Stimulated activated CD8-positive, alpha-beta memory T cell treated with anti-CD3 and anti-CD28 coated beads, Interleukin-2, amount 100 ng/mL, for 48 hours (primary cell): ENCODE data around the gene RIPOR1.
"Not testable (repeated sequence)": the region's sequence is repeated elsewhere in the genome, so short reads cannot be mapped to it uniquely, and the experiment has no call there.

ENCODE experiments used
- DNase-seq, 2 donors: peaks; one replicate each; pipeline ENCODE4 v3.0.0-alpha.2; 2020; ENCODE audit warnings: low read depth in 2 of 2

The RIPOR1 gene

DNA sequence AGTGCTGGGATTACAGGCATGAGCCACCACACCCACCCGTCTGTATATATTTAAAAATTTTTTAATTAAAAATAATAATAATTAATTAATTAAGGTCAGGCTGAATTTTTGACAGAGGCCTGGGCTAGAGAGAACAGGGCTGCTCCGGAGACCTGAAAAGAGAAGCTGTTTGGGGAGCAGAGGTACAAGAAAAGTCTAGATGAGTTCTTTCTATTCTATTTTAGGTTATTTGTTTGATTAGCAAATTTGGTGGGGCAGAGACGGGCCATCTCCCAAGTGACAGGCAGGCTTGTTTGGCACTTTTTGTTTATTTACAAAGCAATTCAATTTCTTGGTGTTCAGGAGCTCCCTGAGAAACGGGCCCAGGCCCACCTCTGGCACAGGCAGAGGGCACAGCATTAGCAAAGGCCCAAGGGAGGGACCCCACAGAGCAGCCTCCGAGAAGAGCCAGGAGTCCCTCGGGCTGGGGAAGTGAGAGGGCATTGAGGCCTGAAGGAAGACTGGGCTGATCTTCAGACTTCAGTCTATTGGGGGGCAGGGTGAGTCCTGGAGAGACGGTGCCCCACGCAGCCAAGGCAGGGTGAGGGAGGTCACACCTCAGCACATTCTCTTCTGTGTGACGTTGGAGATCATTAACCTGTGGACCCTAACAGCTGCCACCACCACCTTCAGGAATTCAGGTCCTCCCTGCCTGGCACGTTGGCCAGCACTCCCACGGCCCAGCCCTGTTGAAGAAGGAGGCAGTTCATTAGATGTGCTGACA lies 10.8 kb upstream of the RIPOR1 start:
- no peak for DNase-seq

- no peak for DNase-seq
Observed at GRCh38 chr16:67518676-67519075, 10.0 kb upstream of the RIPOR1 start.

DNA sequence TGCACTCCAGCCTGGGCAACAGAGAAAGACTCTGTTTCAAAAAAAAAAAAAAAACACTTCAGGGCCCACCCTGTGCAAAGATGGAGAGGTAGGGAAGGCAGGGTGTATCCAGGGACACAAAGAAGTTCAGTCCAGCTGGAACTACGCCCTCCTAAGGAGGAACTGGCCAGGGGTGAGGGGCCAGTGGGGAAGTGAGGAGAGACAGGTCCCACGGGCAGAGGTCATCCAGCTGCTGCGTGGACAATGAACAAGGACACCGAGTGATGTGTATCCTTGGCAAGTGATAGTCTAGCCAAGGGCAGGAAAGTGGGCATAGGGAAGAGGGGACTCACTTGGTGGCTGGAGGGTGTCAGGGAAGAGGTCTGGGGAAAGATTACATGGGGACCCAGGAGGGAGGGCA lies 9.4 kb upstream of the RIPOR1 start:
- no peak for DNase-seq

DNA sequence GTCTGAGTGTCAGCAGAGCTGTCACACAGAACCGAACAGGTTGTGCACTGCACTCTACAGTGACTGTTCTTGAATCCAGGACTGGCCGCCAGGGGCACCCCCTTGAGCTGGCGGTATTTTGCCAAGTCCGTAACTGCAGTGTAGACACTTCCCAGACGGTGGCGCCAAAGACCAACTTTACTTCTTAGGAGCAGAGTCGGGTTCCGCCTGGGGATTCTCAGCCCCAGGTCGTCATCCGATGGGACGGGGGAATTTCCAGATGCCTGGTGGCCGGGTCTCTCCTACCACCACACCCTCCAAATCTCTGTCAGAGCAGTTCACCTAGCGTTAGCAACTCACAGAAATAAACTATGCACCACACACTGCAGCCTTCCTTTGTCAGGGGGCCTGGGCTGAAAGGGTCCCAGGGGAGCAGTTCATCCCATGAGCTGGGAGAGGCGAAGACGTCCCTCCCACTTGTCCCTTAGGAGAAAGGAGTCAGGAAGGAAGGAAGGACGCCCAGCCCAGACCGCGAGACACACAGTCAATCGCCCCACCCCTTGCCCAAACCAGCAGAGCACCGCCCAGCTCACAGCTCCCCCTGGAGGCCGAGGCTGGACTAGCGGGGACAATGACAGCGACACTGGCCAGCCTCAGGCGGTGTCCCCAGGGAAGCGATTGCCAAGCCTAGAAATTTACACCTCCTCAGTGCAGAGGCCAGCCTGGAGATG lies 7.4 kb upstream of the RIPOR1 start:
- peak; percentile 92 to 98 for DNase-seq

DNA sequence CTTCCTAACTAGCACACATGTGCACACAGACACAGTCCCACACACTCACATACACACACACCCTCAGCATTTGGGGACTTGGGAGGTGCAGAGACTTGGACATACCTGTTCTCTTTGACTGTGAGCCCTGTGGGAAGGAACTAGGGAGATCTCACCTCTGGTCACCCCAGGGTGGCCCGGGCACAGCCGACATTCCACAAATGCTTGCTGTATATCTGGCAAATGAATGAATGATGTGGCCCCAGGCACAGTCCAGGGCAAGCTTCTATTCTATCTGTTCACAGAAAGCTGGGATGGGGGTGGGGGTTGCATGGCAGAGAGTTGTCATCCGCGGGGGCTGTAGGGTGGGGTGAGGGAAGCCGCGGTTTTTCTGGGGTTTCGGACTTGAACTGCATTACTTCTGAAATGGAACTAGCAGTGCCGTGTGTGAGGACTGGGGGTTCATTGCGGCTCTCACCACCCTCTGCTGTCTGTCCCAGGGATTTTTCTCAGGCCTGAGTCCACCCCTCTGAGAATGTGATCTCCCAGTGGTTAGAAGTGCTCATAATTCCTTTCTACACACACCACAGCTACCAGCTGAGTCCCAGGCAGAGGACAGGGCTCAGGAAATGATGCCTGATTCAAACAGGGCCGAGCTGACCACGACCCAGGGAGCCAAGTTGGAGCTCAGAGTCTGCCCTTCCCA lies 3.3 kb upstream of the RIPOR1 start:
- no peak for DNase-seq

DNA sequence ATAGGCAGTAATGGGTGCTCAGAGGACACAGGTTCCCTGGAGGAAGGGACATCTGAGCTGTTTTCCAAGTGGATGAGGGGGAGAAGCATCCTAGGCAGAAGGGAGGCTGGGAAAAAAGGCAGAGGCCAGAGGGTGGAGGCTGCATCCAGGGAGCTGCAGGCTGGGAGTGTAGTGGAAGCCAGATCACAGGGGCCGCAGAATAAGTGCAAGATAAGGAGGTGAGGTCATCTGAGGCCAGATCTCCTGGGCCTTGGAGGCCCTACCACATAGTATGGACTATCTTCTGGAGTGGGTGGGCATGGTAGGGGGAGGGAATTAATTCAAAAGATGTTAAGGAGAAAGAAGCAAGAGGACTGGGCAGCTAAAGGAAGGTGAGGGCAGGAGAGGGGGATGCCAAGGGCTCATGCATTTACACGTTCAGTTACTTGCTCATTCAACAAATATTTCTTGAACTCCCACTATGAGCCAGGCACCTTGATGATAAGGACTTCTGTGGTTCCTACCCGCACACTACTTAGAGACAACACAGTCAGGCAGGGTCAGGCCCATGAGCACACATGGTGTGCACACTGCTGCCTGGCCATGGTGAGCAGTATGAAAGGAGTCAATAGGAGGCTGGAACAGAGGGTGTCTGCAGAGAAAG lies 2.4 kb upstream of the RIPOR1 start:
- DNase-seq: no peak

- no peak for DNase-seq
Observed at GRCh38 chr16:67528870-67529581, 397 bp downstream of the RIPOR1 start.

DNA sequence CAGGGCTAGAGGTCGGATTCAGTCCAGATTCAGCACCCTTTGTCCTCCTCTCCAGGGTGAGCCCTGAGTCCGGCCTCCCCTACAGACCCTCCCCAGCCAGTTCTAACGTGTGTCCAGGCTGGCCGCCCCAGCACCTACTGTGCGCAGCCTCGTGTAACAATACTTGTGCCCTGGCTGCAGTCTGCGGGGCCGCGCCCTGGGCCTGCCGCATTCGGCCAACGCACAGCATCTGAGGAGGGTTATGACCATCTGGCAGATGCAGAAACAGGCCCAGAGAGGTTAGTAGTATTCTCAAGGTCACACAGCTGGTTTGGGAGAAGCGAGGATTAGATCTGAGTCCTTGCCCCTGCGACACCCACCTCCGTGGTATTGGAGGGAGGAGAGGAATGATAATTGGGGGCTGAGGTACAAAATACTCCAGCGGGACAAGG lies 968 bp downstream of the RIPOR1 start:
- DNase-seq: no peak

GRCh38 chr16:67530013-67530939 lies 1.6 kb downstream of the RIPOR1 start:
- no peak for DNase-seq

DNA sequence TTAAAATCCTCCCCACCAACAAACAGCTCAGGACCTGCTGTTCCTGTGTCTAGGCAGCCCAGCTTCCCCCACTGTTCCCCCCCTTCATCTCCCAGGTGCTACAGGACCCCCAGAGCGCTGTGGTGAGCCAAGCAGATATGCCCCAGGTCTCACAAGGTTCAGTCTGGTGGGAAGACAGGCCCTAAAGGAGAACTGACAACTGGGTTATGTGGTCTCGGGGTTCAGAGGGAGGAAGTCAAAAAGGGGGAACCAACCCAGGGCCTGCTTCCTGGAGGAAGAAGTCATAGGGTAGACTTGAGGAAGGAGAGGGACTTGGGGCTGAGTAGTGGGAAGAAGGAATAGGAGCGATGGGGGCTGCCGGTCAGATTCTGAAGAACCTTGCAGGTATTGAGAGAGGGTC lies 2.6 kb downstream of the RIPOR1 start:
- DNase-seq: no peak

GRCh38 chr16:67533024-67533560 lies 4.5 kb downstream of the RIPOR1 start:
- no peak for DNase-seq

GRCh38 chr16:67533987-67534386 lies 5.4 kb downstream of the RIPOR1 start:
- not testable (repeated sequence) for DNase-seq

GRCh38 chr16:67534431-67534830 lies 5.8 kb downstream of the RIPOR1 start:
- DNase-seq: no peak

- no peak for DNase-seq
Observed at GRCh38 chr16:67535201-67535600, 6.6 kb downstream of the RIPOR1 start.

DNA sequence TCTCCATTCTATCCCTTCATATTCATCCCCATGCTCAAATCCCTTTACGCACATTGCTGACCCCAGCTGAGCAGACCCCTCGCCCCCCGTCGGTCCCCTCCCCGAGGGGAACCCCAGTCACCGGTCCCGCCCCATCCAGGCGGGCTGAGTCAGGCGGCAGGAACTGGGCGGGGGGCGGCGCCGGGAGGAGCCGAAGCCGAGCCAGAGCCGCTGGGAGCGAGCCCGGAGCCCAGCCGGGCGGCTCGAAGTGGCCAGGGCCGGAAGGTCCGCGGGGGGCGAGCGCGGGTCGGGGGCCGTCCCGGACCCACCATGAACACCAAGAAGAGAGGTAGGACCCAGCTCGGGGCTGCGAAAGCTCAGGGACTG lies 8.6 kb downstream of the RIPOR1 start:
- no peak for DNase-seq

DNA sequence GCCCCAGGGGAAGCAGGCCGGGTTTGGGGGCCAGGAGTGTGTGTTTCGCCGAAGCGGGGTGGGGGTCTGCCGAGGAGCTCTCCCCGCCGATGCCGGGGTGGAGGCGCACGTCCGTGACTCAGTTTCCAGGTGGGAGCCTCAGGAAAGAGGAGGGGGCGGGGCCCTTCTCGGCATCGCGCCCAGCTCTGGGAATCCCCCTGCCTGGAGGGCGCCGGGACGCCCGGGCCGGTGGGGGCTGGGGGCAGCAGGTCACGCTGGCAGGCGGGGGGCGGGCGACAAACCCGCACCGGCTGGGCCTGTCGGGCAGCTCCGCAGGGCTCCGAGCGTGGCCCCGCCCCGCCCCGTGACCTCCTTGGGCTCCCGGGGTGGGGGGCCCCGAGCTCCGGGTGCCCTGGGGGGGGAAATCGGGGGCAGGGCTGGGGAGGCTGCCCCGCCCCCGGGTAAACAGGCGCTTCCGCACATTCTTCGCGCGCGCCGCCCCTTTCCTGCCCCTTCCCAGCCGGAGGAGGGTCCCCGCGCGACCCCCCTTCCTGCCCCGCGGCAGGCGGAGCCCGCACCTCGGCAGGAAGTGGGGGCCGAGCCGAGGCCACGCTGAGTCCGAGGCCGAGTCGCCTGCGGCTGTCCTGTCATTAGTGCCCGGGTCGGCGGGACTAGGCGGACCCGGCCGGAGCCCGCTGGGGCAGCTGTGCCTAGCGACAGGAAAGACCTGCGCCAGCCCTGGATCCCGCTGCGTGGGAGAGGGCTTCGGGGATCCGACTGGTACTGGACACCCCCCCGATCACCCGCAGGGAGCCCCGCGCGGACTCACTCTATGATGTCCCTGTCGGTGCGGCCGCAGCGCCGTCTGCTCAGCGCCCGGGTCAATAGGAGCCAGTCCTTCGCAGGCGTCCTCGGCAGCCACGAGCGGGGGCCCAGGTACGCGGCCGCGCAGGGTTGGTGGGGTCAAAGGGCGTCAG lies 9.3 kb downstream of the RIPOR1 start:
- DNase-seq: peak in 1 of 2 donors; percentile 40

GRCh38 chr16:67538666-67539101 lies 10.1 kb downstream of the RIPOR1 start:
- no peak for DNase-seq

GRCh38 chr16:67539271-67539670 lies 10.6 kb downstream of the RIPOR1 start:
- no peak for DNase-seq
